Measurements from ENCODE around the gene DCLRE1A.

DNA sequence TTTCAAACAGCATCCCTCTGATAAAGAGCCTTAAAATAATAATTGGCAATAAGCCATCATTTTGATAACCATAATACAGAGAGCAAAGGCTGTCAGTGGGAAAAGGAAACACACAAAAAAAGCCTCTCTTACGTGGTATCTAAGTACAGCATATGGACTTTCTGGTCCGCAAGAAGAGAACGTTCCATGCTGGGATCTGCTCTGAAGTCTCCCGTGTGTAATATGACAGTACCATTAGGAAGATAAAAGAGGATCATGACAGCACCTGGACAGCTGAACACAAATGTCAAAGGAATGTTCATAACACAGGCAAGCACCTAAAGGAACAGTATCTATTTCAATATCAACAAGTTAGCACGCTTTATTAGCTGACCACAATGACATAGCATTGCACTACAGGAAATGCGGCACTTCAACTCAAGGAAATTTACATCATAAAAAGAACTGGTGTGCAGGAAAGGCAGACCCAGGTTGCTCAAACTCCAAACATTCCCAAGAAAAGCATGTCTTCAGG lies 9.9 kb downstream of the DCLRE1A start:
- TF ChIP-seq ZNF138 (tag by site-specific recombination; IDR thresholded peaks at IDR 0.05; ENCODE audit: borderline replicate concordance) = no peak
- TF ChIP-seq, protein P1, sequence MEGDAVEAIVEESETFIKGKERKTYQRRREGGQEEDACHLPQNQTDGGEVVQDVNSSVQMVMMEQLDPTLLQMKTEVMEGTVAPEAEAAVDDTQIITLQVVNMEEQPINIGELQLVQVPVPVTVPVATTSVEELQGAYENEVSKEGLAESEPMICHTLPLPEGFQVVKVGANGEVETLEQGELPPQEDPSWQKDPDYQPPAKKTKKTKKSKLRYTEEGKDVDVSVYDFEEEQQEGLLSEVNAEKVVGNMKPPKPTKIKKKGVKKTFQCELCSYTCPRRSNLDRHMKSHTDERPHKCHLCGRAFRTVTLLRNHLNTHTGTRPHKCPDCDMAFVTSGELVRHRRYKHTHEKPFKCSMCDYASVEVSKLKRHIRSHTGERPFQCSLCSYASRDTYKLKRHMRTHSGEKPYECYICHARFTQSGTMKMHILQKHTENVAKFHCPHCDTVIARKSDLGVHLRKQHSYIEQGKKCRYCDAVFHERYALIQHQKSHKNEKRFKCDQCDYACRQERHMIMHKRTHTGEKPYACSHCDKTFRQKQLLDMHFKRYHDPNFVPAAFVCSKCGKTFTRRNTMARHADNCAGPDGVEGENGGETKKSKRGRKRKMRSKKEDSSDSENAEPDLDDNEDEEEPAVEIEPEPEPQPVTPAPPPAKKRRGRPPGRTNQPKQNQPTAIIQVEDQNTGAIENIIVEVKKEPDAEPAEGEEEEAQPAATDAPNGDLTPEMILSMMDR (tag by site-specific recombination; IDR thresholded peaks at IDR 0.05) = no peak
- TF ChIP-seq GLIS2 (tag by site-specific recombination; IDR thresholded peaks at IDR 0.05) = no peak
- TF ChIP-seq ZNF707 (tag by site-specific recombination; IDR thresholded peaks at IDR 0.05) = no peak
- no peak for TF ChIP-seq SETDB1 (IDR thresholded peaks at IDR 0.05; ENCODE audit: insufficient read length, low read length)
- TF ChIP-seq ZNF585B (tag by site-specific recombination; IDR thresholded peaks at IDR 0.05) = no peak
